HEK293 (cell line): ENCODE results near the gene DNMT3B.

Experiments
- CTCF ChIA-PET: fragments of 350-600 bp; formaldehyde crosslinking; extraction: SDS; loops from one replicate; lab custom pipeline; 2021; ENCODE audit warnings: antibody characterized with exemption; lab: Yijun Ruan, JAX
- POLR2A ChIA-PET: fragments of 300-600 bp; formaldehyde crosslinking; extraction: SDS; loops from one replicate; lab custom pipeline; 2020; ENCODE audit warnings: antibody characterized with exemption, inconsistent platforms; lab: Yijun Ruan, JAX
- H3K27ac ChIP-seq: fragments of 200-500 bp; sonication (Bioruptor generic); 2 replicates; pipeline ENCODE4 v1.5.1; 2014; ENCODE audit warnings: low read depth, low read length, control low read depth, inconsistent platforms; ENCODE audit errors: extremely low read depth
- H3K36me3 ChIP-seq, 2 experiments: fragments of 200-500 bp in 1 of 2; sonication (Bioruptor generic) in 1 of 2; 1 replicate in 1 of 2; 2 replicates in 1 of 2; pipeline ENCODE4 v1.5.1; 2014 to 2017; ENCODE audit warnings: inconsistent platforms in 2 of 2, low read length in 2 of 2; ENCODE audit not compliant: control insufficient read depth in 2 of 2, insufficient read depth in 1 of 2
- H3K4me1 ChIP-seq: fragments of 200-500 bp; sonication (Bioruptor generic); 2 replicates; pipeline ENCODE4 v1.5.1; 2014; ENCODE audit warnings: mild to moderate bottlenecking, low read length, inconsistent platforms; ENCODE audit not compliant: control insufficient read depth, insufficient read depth
- H3K4me3 ChIP-seq: 2 replicates; pipeline ENCODE4 v1.5.1; 2011; ENCODE audit warnings: low read depth, mild to moderate bottlenecking, control low read depth, low read length, moderate library complexity
- H3K9me3 ChIP-seq: fragments of 200-500 bp; sonication (Bioruptor generic); 2 replicates; pipeline ENCODE4 v1.5.1; 2014; ENCODE audit warnings: low read depth, low read length, inconsistent platforms; ENCODE audit not compliant: control insufficient read depth, insufficient read depth
- FEZF1 ChIP-seq: fragments of 450-650 bp; formaldehyde crosslinking; IDR thresholded peaks from 2 replicates; pipeline ENCODE4 v1.5.1; 2016; ENCODE audit warnings: missing biosample characterization, missing genetic modification characterization
- GLIS2 ChIP-seq: fragments of 450-650 bp; formaldehyde crosslinking; IDR thresholded peaks from 2 replicates; pipeline ENCODE4 v1.5.1; 2016; ENCODE audit warnings: missing biosample characterization, missing genetic modification characterization
- KLF1 ChIP-seq: fragments of 450-650 bp; formaldehyde crosslinking; IDR thresholded peaks from 2 replicates; pipeline ENCODE4 v1.5.1; 2016; ENCODE audit warnings: missing biosample characterization, missing genetic modification characterization
- MZF1 ChIP-seq: fragments of 450-650 bp; formaldehyde crosslinking; IDR thresholded peaks from 2 replicates; pipeline ENCODE4 v1.5.1; 2017; ENCODE audit warnings: missing biosample characterization, missing genetic modification characterization, borderline replicate concordance
- REPIN1 ChIP-seq: fragments of 450-650 bp; formaldehyde crosslinking; IDR thresholded peaks from 2 replicates; pipeline ENCODE4 v1.5.1; 2017; ENCODE audit warnings: missing biosample characterization, missing genetic modification characterization, low read depth
- SCRT1 ChIP-seq: fragments of 450-650 bp; formaldehyde crosslinking; IDR thresholded peaks from 2 replicates; pipeline ENCODE4 v1.5.1; 2016; ENCODE audit warnings: missing biosample characterization, missing genetic modification characterization, borderline replicate concordance
- SETDB1 ChIP-seq: IDR thresholded peaks from one replicate; pipeline ENCODE4 v1.6.1; 2017; ENCODE audit warnings: mild to moderate bottlenecking, low read length, moderate library complexity, mixed read lengths; ENCODE audit not compliant: insufficient read length
- SP3 ChIP-seq: fragments of 450-650 bp; formaldehyde crosslinking; IDR thresholded peaks from 2 replicates; pipeline ENCODE4 v1.5.1; 2016; ENCODE audit warnings: missing biosample characterization, missing genetic modification characterization
- TCF7L2 ChIP-seq: IDR thresholded peaks from 2 replicates; pipeline ENCODE4 v1.6.1; 2011; ENCODE audit warnings: low read depth, mild to moderate bottlenecking, inconsistent platforms, low read length, moderate library complexity, borderline replicate concordance
- ZBTB17 ChIP-seq: fragments of 450-650 bp; formaldehyde crosslinking; IDR thresholded peaks from 2 replicates; pipeline ENCODE4 v1.5.1; 2016; ENCODE audit warnings: missing biosample characterization, missing genetic modification characterization
- ZFP37 ChIP-seq: fragments of 450-650 bp; formaldehyde crosslinking; IDR thresholded peaks from 2 replicates; pipeline ENCODE4 v1.5.1; 2016; ENCODE audit warnings: missing biosample characterization, missing genetic modification characterization
- ZFP69B ChIP-seq: fragments of 450-650 bp; formaldehyde crosslinking; IDR thresholded peaks from 2 replicates; pipeline ENCODE4 v1.5.1; 2016; ENCODE audit warnings: missing biosample characterization, missing genetic modification characterization
- ZNF114 ChIP-seq: fragments of 450-650 bp; formaldehyde crosslinking; IDR thresholded peaks from 2 replicates; pipeline ENCODE4 v1.5.0; 2017; ENCODE audit warnings: missing biosample characterization, missing genetic modification characterization
- ZNF140 ChIP-seq: fragments of 450-650 bp; formaldehyde crosslinking; IDR thresholded peaks from 2 replicates; pipeline ENCODE4 v1.5.1; 2016; ENCODE audit warnings: missing biosample characterization, missing genetic modification characterization
- ZNF174 ChIP-seq: fragments of 450-650 bp; formaldehyde crosslinking; IDR thresholded peaks from 2 replicates; pipeline ENCODE4 v1.5.0; 2017; ENCODE audit warnings: missing biosample characterization, mild to moderate bottlenecking, missing genetic modification characterization
- ZNF19 ChIP-seq: fragments of 450-650 bp; formaldehyde crosslinking; IDR thresholded peaks from 2 replicates; pipeline ENCODE4; 2016; ENCODE audit warnings: missing biosample characterization, missing genetic modification characterization, low read depth
- ZNF211 ChIP-seq: fragments of 450-650 bp; formaldehyde crosslinking; IDR thresholded peaks from 2 replicates; pipeline ENCODE4 v1.5.1; 2016; ENCODE audit warnings: low read depth, missing biosample characterization, missing genetic modification characterization
- ZNF266 ChIP-seq: fragments of 450-650 bp; formaldehyde crosslinking; IDR thresholded peaks from 2 replicates; pipeline ENCODE4 v1.5.1; 2016; ENCODE audit warnings: missing biosample characterization, missing genetic modification characterization, low read depth
- ZNF292 ChIP-seq: fragments of 450-650 bp; formaldehyde crosslinking; IDR thresholded peaks from 2 replicates; pipeline ENCODE4 v1.5.1; 2016; ENCODE audit warnings: low read depth, missing biosample characterization, missing genetic modification characterization, borderline replicate concordance
- ZNF335 ChIP-seq: fragments of 450-650 bp; formaldehyde crosslinking; conservative IDR thresholded peaks from 2 replicates; pipeline ENCODE4 v1.5.1; 2016; ENCODE audit warnings: missing biosample characterization, missing genetic modification characterization
- ZNF341 ChIP-seq: fragments of 450-650 bp; formaldehyde crosslinking; IDR thresholded peaks from 2 replicates; pipeline ENCODE4; 2016; ENCODE audit warnings: low read depth, missing biosample characterization, missing genetic modification characterization
- ZNF560 ChIP-seq: fragments of 450-650 bp; formaldehyde crosslinking; IDR thresholded peaks from 2 replicates; pipeline ENCODE4 v1.5.1; 2017; ENCODE audit warnings: missing biosample characterization, missing genetic modification characterization, borderline replicate concordance
- ZNF561 ChIP-seq: fragments of 450-650 bp; IDR thresholded peaks from 2 replicates; pipeline ENCODE4 v1.5.1; 2018; ENCODE audit warnings: missing biosample characterization, missing genetic modification characterization, borderline replicate concordance
- ZNF585B ChIP-seq: fragments of 450-650 bp; formaldehyde crosslinking; IDR thresholded peaks from 2 replicates; pipeline ENCODE4 v1.5.1; 2016; ENCODE audit warnings: missing biosample characterization, missing genetic modification characterization
- ZNF596 ChIP-seq: fragments of 450-650 bp; IDR thresholded peaks from 2 replicates; pipeline ENCODE4 v1.5.0; 2018; ENCODE audit warnings: missing biosample characterization, mild to moderate bottlenecking, missing genetic modification characterization, moderate library complexity
- ZNF658 ChIP-seq: fragments of 450-650 bp; formaldehyde crosslinking; IDR thresholded peaks from 2 replicates; pipeline ENCODE4; 2016; ENCODE audit warnings: missing biosample characterization, missing genetic modification characterization
- ZNF660 ChIP-seq: fragments of 450-650 bp; IDR thresholded peaks from 2 replicates; pipeline ENCODE4 v1.5.1; 2018; ENCODE audit warnings: missing biosample characterization, mild to moderate bottlenecking, missing genetic modification characterization
- ZNF701 ChIP-seq: fragments of 450-650 bp; formaldehyde crosslinking; IDR thresholded peaks from 2 replicates; pipeline ENCODE4 v1.5.1; 2016; ENCODE audit warnings: missing biosample characterization, missing genetic modification characterization
- ZNF76 ChIP-seq: fragments of 450-650 bp; formaldehyde crosslinking; IDR thresholded peaks from 2 replicates; pipeline ENCODE4; 2016; ENCODE audit warnings: low read depth, missing biosample characterization, missing genetic modification characterization, borderline replicate concordance
- ZNF785 ChIP-seq: fragments of 450-650 bp; formaldehyde crosslinking; IDR thresholded peaks from 2 replicates; pipeline ENCODE4 v1.5.1; 2016; ENCODE audit warnings: missing biosample characterization, missing genetic modification characterization
- ZSCAN4 ChIP-seq: fragments of 450-650 bp; formaldehyde crosslinking; IDR thresholded peaks from 2 replicates; pipeline ENCODE4 v1.5.1; 2017; ENCODE audit warnings: missing biosample characterization, missing genetic modification characterization
- TF ChIP-seq, protein P1 (sequence below): fragments of 450-650 bp; formaldehyde crosslinking; IDR thresholded peaks from 2 replicates; pipeline ENCODE4 v1.5.1; 2016; ENCODE audit warnings: missing biosample characterization, missing genetic modification characterization
- TF ChIP-seq, protein P2 (sequence below): fragments of 450-650 bp; formaldehyde crosslinking; IDR thresholded peaks from 2 replicates; pipeline ENCODE4 v1.5.1; 2017; ENCODE audit warnings: missing biosample characterization, missing genetic modification characterization
- TF ChIP-seq, protein P3 (sequence below): fragments of 450-650 bp; formaldehyde crosslinking; IDR thresholded peaks from 2 replicates; pipeline ENCODE4 v1.5.1; 2017; ENCODE audit warnings: missing biosample characterization, missing genetic modification characterization

Gene DNMT3B

GRCh38 chr20:32761831-32762753 is at the start of gene DNMT3B:
Gene DNMT3B (plus strand): TSS chr20:32762385. CDS start chr20:32780324, 17,939 bp downstream.
- POLR2A ChIA-PET, result interaction anchor here (0.7 to 2.7 kb wide), 6 partner anchors 9 to 81 kb away, joined by 3 to 17 read pairs (median 6); partner anchors contain the start of genes COMMD7 and MAPRE1
- H3K36me3 ChIP-seq, result no peaks in the 10 kb centered on the region; a peak in 1 of 3 replicates
- H3K9me3 ChIP-seq, result no peaks in the 10 kb centered on the region
- H3K4me1 ChIP-seq, result no peaks in the 10 kb centered on the region
- H3K4me3 ChIP-seq, result peak within 1 kb of the TSS; percentile 77
- H3K27ac ChIP-seq, result peak within 1 kb of the TSS; percentile 65
- CTCF ChIA-PET, result interaction anchor here (3.7 kb wide), 1 partner anchor 16 kb away, joined by 40 read pairs; no protein-coding TSS in a partner anchor
- peak; percentile 89 for TF ChIP-seq GLIS2 (tag by site-specific recombination)
- no peak for TF ChIP-seq ZNF19 (tag by site-specific recombination)
- no peak for TF ChIP-seq ZNF174 (tag by site-specific recombination)
- TF ChIP-seq ZNF596 (tag by site-specific recombination), result peak; percentile 64; the same call in 1 of the 2 replicates
- peak; percentile 69 for TF ChIP-seq KLF1 (tag by site-specific recombination)
- no peak for TF ChIP-seq TCF7L2
- TF ChIP-seq SETDB1, result no peak
- TF ChIP-seq FEZF1 (tag by site-specific recombination), result no peak
- TF ChIP-seq, protein P1, sequence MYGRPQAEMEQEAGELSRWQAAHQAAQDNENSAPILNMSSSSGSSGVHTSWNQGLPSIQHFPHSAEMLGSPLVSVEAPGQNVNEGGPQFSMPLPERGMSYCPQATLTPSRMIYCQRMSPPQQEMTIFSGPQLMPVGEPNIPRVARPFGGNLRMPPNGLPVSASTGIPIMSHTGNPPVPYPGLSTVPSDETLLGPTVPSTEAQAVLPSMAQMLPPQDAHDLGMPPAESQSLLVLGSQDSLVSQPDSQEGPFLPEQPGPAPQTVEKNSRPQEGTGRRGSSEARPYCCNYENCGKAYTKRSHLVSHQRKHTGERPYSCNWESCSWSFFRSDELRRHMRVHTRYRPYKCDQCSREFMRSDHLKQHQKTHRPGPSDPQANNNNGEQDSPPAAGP, result peak; percentile 80
- TF ChIP-seq ZNF341 (tag by site-specific recombination), result no peak; the same call in 1 of the 2 replicates
- peak; percentile 33; the same call in 1 of the 2 replicates for TF ChIP-seq ZNF76
- TF ChIP-seq ZNF701 (tag by site-specific recombination), result no peak
- TF ChIP-seq ZNF292 (tag by site-specific recombination), result no peak
- 0 out of 2 replicates have a peak, but pooled peaks have one; percentile 16 for TF ChIP-seq ZSCAN4 (tag by site-specific recombination)
- peak; percentile 72; the same call in 1 of the 2 replicates for TF ChIP-seq REPIN1 (tag by site-specific recombination)
- no peak for TF ChIP-seq ZNF211
- TF ChIP-seq MZF1, result no peak
- TF ChIP-seq, protein P2, sequence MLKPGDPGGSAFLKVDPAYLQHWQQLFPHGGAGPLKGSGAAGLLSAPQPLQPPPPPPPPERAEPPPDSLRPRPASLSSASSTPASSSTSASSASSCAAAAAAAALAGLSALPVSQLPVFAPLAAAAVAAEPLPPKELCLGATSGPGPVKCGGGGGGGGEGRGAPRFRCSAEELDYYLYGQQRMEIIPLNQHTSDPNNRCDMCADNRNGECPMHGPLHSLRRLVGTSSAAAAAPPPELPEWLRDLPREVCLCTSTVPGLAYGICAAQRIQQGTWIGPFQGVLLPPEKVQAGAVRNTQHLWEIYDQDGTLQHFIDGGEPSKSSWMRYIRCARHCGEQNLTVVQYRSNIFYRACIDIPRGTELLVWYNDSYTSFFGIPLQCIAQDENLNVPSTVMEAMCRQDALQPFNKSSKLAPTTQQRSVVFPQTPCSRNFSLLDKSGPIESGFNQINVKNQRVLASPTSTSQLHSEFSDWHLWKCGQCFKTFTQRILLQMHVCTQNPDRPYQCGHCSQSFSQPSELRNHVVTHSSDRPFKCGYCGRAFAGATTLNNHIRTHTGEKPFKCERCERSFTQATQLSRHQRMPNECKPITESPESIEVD (tag by site-specific recombination), result no peak
- no peak for TF ChIP-seq ZNF114 (tag by site-specific recombination)
- no peak for TF ChIP-seq ZBTB17
- TF ChIP-seq ZNF266, result no peak
- TF ChIP-seq SCRT1 (tag by site-specific recombination), result no peak
- TF ChIP-seq, protein P3, sequence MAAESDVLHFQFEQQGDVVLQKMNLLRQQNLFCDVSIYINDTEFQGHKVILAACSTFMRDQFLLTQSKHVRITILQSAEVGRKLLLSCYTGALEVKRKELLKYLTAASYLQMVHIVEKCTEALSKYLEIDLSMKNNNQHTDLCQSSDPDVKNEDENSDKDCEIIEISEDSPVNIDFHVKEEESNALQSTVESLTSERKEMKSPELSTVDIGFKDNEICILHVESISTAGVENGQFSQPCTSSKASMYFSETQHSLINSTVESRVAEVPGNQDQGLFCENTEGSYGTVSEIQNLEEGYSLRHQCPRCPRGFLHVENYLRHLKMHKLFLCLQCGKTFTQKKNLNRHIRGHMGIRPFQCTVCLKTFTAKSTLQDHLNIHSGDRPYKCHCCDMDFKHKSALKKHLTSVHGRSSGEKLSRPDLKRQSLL (tag by site-specific recombination), result no peak
- TF ChIP-seq ZNF560 (tag by site-specific recombination), result no peak
- no peak for TF ChIP-seq ZNF785 (tag by site-specific recombination)
- no peak for TF ChIP-seq ZFP69B (tag by site-specific recombination)
- TF ChIP-seq SP3 (tag by site-specific recombination), result peak; percentile 81
- peak; percentile 75 for TF ChIP-seq ZNF335 (tag by site-specific recombination)
- TF ChIP-seq ZNF658 (tag by site-specific recombination), result no peak
- no peak for TF ChIP-seq ZNF561 (tag by site-specific recombination)
- TF ChIP-seq ZNF585B (tag by site-specific recombination), result no peak
- no peak for TF ChIP-seq ZNF140 (tag by site-specific recombination)
- no peak for TF ChIP-seq ZNF660 (tag by site-specific recombination)
- no peak for TF ChIP-seq ZFP37 (tag by site-specific recombination)
